HepG2 (cell line): Measurements from ENCODE around the gene C11orf54. TPM values are rescaled to one million over a fixed set of nuclear protein-coding genes. Genes with fewer than 3 reads are reported as not detected.

Source experiments
- ARNTL ChIP-seq: sonication (generic); formaldehyde crosslinking; IDR thresholded peaks from 2 replicates; pipeline ENCODE4 v1.4.0; 2020; ENCODE audit warnings: mild to moderate bottlenecking, missing genetic modification reagents
- ATRX ChIP-seq: sonication (generic); formaldehyde crosslinking; IDR thresholded peaks from 2 replicates; pipeline ENCODE4 v1.4.0; 2020; ENCODE audit warnings: missing genetic modification reagents, borderline replicate concordance
- FOXK1 ChIP-seq: sonication (generic); formaldehyde crosslinking; IDR thresholded peaks from 2 replicates; pipeline ENCODE4 v1.4.0; 2020; ENCODE audit warnings: low read depth, missing genetic modification reagents, borderline replicate concordance
- IRX3 ChIP-seq: sonication (generic); formaldehyde crosslinking; IDR thresholded peaks from 2 replicates; pipeline ENCODE4 v1.8.1; 2023; ENCODE audit warnings: mild to moderate bottlenecking, low read depth, missing genetic modification reagents, borderline replicate concordance
- MAFF ChIP-seq: IDR thresholded peaks from 2 replicates; pipeline ENCODE4 v1.6.1; 2011; ENCODE audit warnings: low read depth, low read length, improper control_type of control experiment
- PAWR ChIP-seq: sonication (generic); formaldehyde crosslinking; IDR thresholded peaks from 2 replicates; pipeline ENCODE4 v1.4.0; 2020; ENCODE audit warnings: missing genetic modification reagents, mild to moderate bottlenecking, borderline replicate concordance
- POLR2A ChIP-seq, 2 experiments: IDR thresholded peaks; 2 replicates each; pipeline ENCODE4 v1.6.1; 2011; ENCODE audit warnings: low read depth in 2 of 2, low read length in 2 of 2, mild to moderate bottlenecking in 1 of 2, moderate library complexity in 1 of 2; ENCODE audit not compliant: insufficient read depth in 1 of 2
- SNAI1 ChIP-seq: sonication (generic); formaldehyde crosslinking; IDR thresholded peaks from 2 replicates; pipeline ENCODE4 v1.5.0; 2020; ENCODE audit warnings: mild to moderate bottlenecking, missing genetic modification reagents, borderline replicate concordance
- TCF12 ChIP-seq, 2 experiments: fragments of 450-650 bp in 1 of 2; sonication (generic) in 1 of 2; formaldehyde crosslinking in 1 of 2; IDR thresholded peaks; 2 replicates each; pipeline versions ENCODE4 v1.6.1 to v1.8.0; 2017 to 2022; ENCODE audit warnings: antibody characterized with exemption in 1 of 2, mild to moderate bottlenecking in 1 of 2, missing genetic modification reagents in 1 of 2, moderate library complexity in 1 of 2
- TEAD3 ChIP-seq: optimal IDR thresholded peaks from 2 replicates; pipeline ENCODE3; 2016; ENCODE audit warnings: borderline replicate concordance
- TOPORS ChIP-seq: sonication (generic); formaldehyde crosslinking; IDR thresholded peaks from 2 replicates; pipeline ENCODE4 v1.8.0; 2023; ENCODE audit warnings: mild to moderate bottlenecking, missing genetic modification reagents
- ZBTB1 ChIP-seq: sonication (generic); formaldehyde crosslinking; IDR thresholded peaks from 2 replicates; pipeline ENCODE4 v1.4.0; 2020; ENCODE audit warnings: missing genetic modification reagents, borderline replicate concordance
- ZSCAN30 ChIP-seq: sonication (generic); formaldehyde crosslinking; IDR thresholded peaks from 2 replicates; pipeline ENCODE4 v1.5.0; 2020; ENCODE audit warnings: mild to moderate bottlenecking, missing genetic modification reagents
- polyA plus RNA-seq, 8 experiments: library from polyadenylated mRNA; depleted of rRNA in 3 of 8; stranded (reverse) in 7 of 8; unstranded in 1 of 8; fragments of >200 nt; fragmentation: Illumina TruSeq in 4 of 8; extraction: Trizol in 4 of 8; gene quantifications; 2 replicates each; pipeline versions ENCODE4 v1.2.1 to v1.2.3, GENCODE V29; 2011 to 2016; ENCODE audit warnings: low read depth in 4 of 8, missing spikeins in 1 of 8, mixed read lengths in 1 of 8; ENCODE audit not compliant: insufficient read depth in 1 of 8
- total RNA-seq, 5 experiments: library from RNA; depleted of rRNA; stranded (reverse); fragments of >200 nt; fragmentation: Illumina TruSeq; extraction: Trizol; gene quantifications; 2 replicates each; pipeline ENCODE4 v1.2.3, GENCODE V29; 2016; ENCODE audit warnings: low read depth in 1 of 5
- TF ChIP-seq, protein P1 (sequence below): sonication (generic); formaldehyde crosslinking; IDR thresholded peaks from 2 replicates; pipeline ENCODE4 v1.5.0; 2020; ENCODE audit warnings: missing genetic modification reagents
- TF ChIP-seq, protein P2 (sequence below): sonication (generic); formaldehyde crosslinking; IDR thresholded peaks from 2 replicates; pipeline ENCODE4 v1.5.1; 2020; ENCODE audit warnings: missing genetic modification reagents, mild to moderate bottlenecking, borderline replicate concordance
- TF ChIP-seq, protein P3 (sequence below): sonication (generic); formaldehyde crosslinking; IDR thresholded peaks from 2 replicates; pipeline ENCODE4 v1.5.0; 2020; ENCODE audit warnings: mild to moderate bottlenecking, missing genetic modification reagents
- TF ChIP-seq, protein P4 (sequence below): sonication (generic); formaldehyde crosslinking; IDR thresholded peaks from 2 replicates; pipeline ENCODE4 v1.4.0; 2020; ENCODE audit warnings: missing genetic modification reagents, low read depth, mild to moderate bottlenecking, borderline replicate concordance
- TF ChIP-seq, protein P5 (sequence below): IDR thresholded peaks from 2 replicates; pipeline ENCODE4 v1.6.1; 2016
- TF ChIP-seq, protein P6 (sequence below): IDR thresholded peaks from 2 replicates; pipeline ENCODE4 v1.6.1; 2016; ENCODE audit warnings: low read depth, control low read depth
- TF ChIP-seq, protein P7 (sequence below): sonication (generic); formaldehyde crosslinking; IDR thresholded peaks from 2 replicates; pipeline ENCODE4 v1.5.1; 2020; ENCODE audit warnings: missing genetic modification reagents, mild to moderate bottlenecking, borderline replicate concordance

C11orf54 gene
- total and polyA plus RNA-seq, 2 of the 13 experiments (the other 11 are each of a cell fraction or from before 2014, with no cell fraction given) = 42.7 to 50.1 TPM

DNA sequence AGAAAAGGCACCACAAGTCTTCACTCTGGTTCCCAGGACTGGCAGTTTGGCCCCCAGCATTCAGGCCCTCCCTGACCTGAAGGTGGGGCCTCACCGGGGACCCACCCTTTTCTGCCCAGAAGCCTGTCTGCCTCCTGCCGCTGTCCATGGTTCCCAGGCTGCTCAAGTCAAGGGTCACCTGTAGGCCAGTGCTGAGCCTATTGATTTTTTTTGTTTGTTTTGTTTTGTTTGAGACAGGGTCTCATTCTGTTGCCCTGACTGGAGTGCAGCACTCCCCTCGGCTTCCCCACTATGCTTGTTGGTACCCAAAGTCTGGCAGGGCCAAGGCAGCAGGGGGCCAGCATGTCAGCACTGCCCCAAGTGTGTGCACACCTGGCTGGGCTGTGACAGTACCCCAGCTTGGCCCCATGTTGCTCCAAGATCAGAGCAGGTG, 31.6 kb downstream of the C11orf54 start (continued):
- no peak for TF ChIP-seq TOPORS (CRISPR knock-in tag)
- no peak for TF ChIP-seq ZSCAN30 (CRISPR knock-in tag)
- TF ChIP-seq, protein P1, sequence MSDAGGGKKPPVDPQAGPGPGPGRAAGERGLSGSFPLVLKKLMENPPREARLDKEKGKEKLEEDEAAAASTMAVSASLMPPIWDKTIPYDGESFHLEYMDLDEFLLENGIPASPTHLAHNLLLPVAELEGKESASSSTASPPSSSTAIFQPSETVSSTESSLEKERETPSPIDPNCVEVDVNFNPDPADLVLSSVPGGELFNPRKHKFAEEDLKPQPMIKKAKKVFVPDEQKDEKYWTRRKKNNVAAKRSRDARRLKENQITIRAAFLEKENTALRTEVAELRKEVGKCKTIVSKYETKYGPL (CRISPR knock-in tag) = no peak; the same call in 1 of the 2 replicates
- TF ChIP-seq, protein P2, sequence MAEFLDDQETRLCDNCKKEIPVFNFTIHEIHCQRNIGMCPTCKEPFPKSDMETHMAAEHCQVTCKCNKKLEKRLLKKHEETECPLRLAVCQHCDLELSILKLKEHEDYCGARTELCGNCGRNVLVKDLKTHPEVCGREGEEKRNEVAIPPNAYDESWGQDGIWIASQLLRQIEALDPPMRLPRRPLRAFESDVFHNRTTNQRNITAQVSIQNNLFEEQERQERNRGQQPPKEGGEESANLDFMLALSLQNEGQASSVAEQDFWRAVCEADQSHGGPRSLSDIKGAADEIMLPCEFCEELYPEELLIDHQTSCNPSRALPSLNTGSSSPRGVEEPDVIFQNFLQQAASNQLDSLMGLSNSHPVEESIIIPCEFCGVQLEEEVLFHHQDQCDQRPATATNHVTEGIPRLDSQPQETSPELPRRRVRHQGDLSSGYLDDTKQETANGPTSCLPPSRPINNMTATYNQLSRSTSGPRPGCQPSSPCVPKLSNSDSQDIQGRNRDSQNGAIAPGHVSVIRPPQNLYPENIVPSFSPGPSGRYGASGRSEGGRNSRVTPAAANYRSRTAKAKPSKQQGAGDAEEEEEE = no peak
- peak; percentile 82 for TF ChIP-seq ARNTL (CRISPR knock-in tag)
- peak; percentile 66; the same call in 1 of the 2 replicates for TF ChIP-seq SNAI1 (CRISPR knock-in tag)
- no peak for TF ChIP-seq ATRX (CRISPR knock-in tag)
- TF ChIP-seq IRX3 (CRISPR knock-in tag) = peak; percentile 71; the same call in 1 of the 2 replicates
- TF ChIP-seq, protein P3, sequence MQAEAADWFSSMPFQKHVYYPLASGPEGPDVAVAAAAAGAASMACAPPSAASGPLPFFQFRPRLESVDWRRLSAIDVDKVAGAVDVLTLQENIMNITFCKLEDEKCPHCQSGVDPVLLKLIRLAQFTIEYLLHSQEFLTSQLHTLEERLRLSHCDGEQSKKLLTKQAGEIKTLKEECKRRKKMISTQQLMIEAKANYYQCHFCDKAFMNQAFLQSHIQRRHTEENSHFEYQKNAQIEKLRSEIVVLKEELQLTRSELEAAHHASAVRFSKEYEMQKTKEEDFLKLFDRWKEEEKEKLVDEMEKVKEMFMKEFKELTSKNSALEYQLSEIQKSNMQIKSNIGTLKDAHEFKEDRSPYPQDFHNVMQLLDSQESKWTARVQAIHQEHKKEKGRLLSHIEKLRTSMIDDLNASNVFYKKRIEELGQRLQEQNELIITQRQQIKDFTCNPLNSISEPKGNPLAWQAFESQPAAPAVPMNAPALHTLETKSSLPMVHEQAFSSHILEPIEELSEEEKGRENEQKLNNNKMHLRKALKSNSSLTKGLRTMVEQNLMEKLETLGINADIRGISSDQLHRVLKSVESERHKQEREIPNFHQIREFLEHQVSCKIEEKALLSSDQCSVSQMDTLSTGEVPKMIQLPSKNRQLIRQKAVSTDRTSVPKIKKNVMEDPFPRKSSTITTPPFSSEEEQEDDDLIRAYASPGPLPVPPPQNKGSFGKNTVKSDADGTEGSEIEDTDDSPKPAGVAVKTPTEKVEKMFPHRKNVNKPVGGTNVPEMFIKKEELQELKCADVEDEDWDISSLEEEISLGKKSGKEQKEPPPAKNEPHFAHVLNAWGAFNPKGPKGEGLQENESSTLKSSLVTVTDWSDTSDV (CRISPR knock-in tag) = no peak
- TF ChIP-seq, protein P4, sequence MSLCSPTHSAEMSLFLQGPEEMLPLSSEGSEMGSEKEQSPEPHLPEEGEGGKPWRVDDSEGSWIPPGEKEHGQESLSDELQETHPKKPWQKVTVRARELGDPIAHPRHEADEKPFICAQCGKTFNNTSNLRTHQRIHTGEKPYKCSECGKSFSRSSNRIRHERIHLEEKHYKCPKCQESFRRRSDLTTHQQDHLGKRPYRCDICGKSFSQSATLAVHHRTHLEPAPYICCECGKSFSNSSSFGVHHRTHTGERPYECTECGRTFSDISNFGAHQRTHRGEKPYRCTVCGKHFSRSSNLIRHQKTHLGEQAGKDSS = 0 out of 2 replicates have a peak, but pooled peaks have one; percentile 42
- TF ChIP-seq ZBTB1 = no peak
- TF ChIP-seq TCF12 (IDR thresholded peaks at IDR 0.05) = no peak
- 0 out of 2 replicates have a peak, but pooled peaks have one; percentile 67 for TF ChIP-seq TCF12 (CRISPR knock-in tag; IDR thresholded peaks at IDR 0.05)
- peak; percentile 28 for TF ChIP-seq TEAD3 (CRISPR knock-in tag)
- TF ChIP-seq, protein P5, sequence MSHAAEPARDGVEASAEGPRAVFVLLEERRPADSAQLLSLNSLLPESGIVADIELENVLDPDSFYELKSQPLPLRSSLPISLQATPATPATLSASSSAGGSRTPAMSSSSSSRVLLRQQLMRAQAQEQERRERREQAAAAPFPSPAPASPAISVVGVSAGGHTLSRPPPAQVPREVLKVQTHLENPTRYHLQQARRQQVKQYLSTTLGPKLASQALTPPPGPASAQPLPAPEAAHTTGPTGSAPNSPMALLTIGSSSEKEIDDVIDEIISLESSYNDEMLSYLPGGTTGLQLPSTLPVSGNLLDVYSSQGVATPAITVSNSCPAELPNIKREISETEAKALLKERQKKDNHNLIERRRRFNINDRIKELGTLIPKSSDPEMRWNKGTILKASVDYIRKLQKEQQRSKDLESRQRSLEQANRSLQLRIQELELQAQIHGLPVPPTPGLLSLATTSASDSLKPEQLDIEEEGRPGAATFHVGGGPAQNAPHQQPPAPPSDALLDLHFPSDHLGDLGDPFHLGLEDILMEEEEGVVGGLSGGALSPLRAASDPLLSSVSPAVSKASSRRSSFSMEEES (CRISPR knock-in tag) = peak; percentile 81
- TF ChIP-seq FOXK1 (CRISPR knock-in tag) = peak; percentile 86; the same call in 1 of the 2 replicates
- TF ChIP-seq, protein P6, sequence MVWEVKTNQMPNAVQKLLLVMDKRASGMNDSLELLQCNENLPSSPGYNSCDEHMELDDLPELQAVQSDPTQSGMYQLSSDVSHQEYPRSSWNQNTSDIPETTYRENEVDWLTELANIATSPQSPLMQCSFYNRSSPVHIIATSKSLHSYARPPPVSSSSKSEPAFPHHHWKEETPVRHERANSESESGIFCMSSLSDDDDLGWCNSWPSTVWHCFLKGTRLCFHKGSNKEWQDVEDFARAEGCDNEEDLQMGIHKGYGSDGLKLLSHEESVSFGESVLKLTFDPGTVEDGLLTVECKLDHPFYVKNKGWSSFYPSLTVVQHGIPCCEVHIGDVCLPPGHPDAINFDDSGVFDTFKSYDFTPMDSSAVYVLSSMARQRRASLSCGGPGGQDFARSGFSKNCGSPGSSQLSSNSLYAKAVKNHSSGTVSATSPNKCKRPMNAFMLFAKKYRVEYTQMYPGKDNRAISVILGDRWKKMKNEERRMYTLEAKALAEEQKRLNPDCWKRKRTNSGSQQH (CRISPR knock-in tag) = peak; percentile 96; the same call in 1 of the 2 replicates
- no peak for TF ChIP-seq POLR2A (IDR thresholded peaks at IDR 0.05; ENCODE audit: insufficient read depth in 1 of 2, low read depth in 2 of 2, low read length in 2 of 2)
- no peak for TF ChIP-seq MAFF
- TF ChIP-seq PAWR = no peak
- TF ChIP-seq, protein P7, sequence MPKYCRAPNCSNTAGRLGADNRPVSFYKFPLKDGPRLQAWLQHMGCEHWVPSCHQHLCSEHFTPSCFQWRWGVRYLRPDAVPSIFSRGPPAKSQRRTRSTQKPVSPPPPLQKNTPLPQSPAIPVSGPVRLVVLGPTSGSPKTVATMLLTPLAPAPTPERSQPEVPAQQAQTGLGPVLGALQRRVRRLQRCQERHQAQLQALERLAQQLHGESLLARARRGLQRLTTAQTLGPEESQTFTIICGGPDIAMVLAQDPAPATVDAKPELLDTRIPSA = no peak
